Bronchial epithelial cell (primary cell): ENCODE data around the gene JARID2. TPM values are rescaled to one million over a fixed set of nuclear protein-coding genes. Genes with fewer than 3 reads are reported as not detected.

ENCODE experiments used
- DNase-seq: peaks from one replicate; pipeline ENCODE4 v3.0.0-alpha.2; 2010; ENCODE audit warnings: low read depth
- FAIRE-seq: peaks from 2 replicates; lab custom pipeline; 2011; peaks lifted over from hg19 to GRCh38; lab: Jason Lieb, UNC
- H3K27me3 ChIP-seq: 2 replicates; pipeline ENCODE4 v1.5.1; 2011; ENCODE audit warnings: low read length; ENCODE audit not compliant: control insufficient read depth, insufficient read depth
- H3K36me3 ChIP-seq: 2 replicates; pipeline ENCODE4 v1.5.1; 2011; ENCODE audit warnings: low read length; ENCODE audit not compliant: control insufficient read depth, insufficient read depth
- H3K4me3 ChIP-seq: 2 replicates; pipeline ENCODE4 v1.5.1; 2011; ENCODE audit warnings: mild to moderate bottlenecking, low read depth, low read length, control low read depth
- total RNA-seq: library from RNA; depleted of rRNA; stranded (reverse); fragments of >200 nt; gene quantifications from 2 replicates; pipeline ENCODE4 v1.2.1, GENCODE V29; 2014
- TF ChIP-seq, protein P1 (sequence below): IDR thresholded peaks from 2 replicates; pipeline ENCODE4 v1.5.1; 2011; ENCODE audit warnings: mild to moderate bottlenecking, moderate library complexity, low read length, control low read depth, inconsistent platforms; ENCODE audit not compliant: insufficient read depth, severe bottlenecking

JARID2 gene
- total RNA-seq, 1 donor from 2014 or later, result 29.2 TPM

DNA sequence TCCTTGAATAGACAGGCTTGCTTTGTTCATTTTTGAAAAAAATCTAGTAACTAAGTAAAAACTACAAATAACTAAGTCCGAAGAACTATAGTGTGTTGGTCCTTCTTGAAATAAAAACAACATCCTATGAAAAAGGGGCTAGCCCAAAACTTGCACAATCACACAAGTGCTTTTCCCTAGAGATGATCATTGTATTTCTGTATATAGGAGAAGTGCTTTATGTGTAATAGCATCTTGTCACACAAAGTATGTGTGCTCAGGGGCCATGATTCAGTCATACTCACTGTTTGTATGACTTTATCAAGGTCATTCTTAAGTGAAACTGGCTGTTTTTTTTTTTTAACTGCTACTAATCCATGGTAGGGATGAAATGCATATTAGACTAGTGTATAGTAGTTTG lies 237.2 kb downstream of the JARID2 start:
- Histone ChIP-seq H3K4me3 (no peak overlapping the region), H3K36me3 (peaks cover 14% of the 10 kb centered on the region), H3K27me3 (no peaks in the 10 kb centered on the region)
- TF ChIP-seq, protein P1, sequence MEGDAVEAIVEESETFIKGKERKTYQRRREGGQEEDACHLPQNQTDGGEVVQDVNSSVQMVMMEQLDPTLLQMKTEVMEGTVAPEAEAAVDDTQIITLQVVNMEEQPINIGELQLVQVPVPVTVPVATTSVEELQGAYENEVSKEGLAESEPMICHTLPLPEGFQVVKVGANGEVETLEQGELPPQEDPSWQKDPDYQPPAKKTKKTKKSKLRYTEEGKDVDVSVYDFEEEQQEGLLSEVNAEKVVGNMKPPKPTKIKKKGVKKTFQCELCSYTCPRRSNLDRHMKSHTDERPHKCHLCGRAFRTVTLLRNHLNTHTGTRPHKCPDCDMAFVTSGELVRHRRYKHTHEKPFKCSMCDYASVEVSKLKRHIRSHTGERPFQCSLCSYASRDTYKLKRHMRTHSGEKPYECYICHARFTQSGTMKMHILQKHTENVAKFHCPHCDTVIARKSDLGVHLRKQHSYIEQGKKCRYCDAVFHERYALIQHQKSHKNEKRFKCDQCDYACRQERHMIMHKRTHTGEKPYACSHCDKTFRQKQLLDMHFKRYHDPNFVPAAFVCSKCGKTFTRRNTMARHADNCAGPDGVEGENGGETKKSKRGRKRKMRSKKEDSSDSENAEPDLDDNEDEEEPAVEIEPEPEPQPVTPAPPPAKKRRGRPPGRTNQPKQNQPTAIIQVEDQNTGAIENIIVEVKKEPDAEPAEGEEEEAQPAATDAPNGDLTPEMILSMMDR, result no peak
- FAIRE-seq (no peak), DNase-seq (peak; percentile 37)

DNA sequence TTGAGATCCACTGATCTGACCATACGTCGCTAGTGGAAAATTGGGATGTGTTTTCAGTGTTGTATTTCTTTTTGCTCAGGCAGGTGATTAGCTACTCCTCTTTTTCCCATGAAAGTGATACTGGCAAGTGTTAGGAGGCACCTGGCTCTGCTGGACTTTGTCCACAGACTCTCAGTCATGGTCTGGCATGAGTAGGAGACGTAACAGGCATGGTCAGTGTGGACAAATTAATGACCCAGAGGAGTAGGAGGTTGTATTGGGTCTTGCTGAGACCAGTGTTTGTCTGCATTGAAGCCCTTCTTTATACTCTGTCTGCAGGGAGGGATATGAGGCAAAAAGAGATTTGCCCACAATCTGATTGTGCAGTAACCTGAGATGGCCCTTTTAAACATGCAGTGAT lies 238.3 kb downstream of the JARID2 start:
- peaks cover 19% of the 10 kb centered on the region for H3K36me3 ChIP-seq
- no peak overlapping the region for H3K4me3 ChIP-seq
- TF ChIP-seq, protein P1, result no peak
- FAIRE-seq (no peak), DNase-seq (no peak)
- no peaks in the 10 kb centered on the region for H3K27me3 ChIP-seq

DNA sequence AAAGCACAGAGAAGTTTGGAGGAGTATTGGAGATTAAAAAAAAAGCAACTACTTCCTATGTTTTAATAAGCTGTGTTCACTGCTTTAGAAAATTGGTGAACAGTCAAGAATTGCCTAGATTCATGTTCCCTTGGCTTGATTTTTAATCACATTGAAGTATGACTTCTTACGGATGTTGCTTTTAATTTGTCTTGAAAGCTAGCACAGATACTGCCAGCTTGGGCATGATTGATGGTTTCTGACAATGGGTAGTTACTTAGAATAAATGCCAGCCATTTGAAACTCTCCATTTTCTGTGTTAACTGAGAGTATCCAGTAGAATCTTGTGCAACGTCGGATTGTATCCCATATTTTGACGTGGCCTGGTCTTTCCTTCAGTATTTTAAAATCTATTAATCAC lies 239.0 kb downstream of the JARID2 start:
- no peak for FAIRE-seq

DNA sequence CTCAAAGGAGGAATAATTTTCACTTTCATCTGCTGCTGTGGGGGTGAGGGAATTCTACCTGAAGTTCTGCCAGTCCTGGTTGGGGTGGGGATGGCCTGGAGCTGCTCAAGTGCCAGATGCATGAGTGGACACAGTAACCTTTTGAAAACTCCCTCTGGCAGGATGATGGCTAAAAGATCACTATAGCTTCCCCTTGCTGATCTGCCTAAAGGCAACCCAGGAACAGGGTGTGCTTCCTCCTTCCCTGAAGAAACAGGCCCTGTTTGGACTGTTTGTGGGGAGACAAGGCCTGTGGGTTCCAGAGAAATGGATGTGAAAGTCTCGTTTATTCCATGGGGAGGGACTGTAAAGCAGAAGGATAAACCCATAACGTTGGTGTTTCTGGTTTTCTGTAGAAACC lies 240.1 kb downstream of the JARID2 start:
- FAIRE-seq (no peak), DNase-seq (peak; percentile 31)
- no peak overlapping the region for H3K4me3 ChIP-seq
- H3K36me3 ChIP-seq, result peaks cover 19% of the 10 kb centered on the region
- no peaks in the 10 kb centered on the region for H3K27me3 ChIP-seq
- TF ChIP-seq, protein P1, result no peak

More for the DNA sequence above, 239.0 kb downstream of the JARID2 start:
- Histone ChIP-seq H3K27me3 (no peaks in the 10 kb centered on the region), H3K4me3 (no peak overlapping the region), H3K36me3 (peaks cover 19% of the 10 kb centered on the region)
- TF ChIP-seq, protein P1, result no peak
- DNase-seq, result no peak

DNA sequence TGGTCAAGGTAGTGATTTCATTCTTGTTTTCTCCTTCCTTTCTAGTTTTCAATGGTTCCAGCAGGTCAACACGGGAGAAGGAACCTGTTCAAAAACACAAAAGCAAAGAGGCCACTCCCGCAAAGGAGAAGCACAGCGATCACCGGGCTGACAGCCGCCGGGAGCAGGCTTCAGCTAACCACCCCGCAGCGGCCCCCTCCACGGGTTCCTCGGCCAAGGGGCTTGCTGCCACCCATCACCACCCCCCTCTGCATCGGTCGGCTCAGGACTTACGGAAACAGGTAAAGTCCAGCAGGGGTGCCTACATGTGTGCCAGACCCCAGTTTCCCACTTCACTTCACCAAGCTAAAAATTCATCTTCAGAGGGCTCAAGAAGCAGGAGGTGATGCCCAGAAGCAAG lies 241.4 kb downstream of the JARID2 start:
- no peaks in the 10 kb centered on the region for H3K27me3 ChIP-seq
- DNase-seq (no peak), FAIRE-seq (no peak)
- TF ChIP-seq, protein P1, result no peak
- no peak overlapping the region for H3K4me3 ChIP-seq
- H3K36me3 ChIP-seq, result peaks cover 18% of the 10 kb centered on the region

DNA sequence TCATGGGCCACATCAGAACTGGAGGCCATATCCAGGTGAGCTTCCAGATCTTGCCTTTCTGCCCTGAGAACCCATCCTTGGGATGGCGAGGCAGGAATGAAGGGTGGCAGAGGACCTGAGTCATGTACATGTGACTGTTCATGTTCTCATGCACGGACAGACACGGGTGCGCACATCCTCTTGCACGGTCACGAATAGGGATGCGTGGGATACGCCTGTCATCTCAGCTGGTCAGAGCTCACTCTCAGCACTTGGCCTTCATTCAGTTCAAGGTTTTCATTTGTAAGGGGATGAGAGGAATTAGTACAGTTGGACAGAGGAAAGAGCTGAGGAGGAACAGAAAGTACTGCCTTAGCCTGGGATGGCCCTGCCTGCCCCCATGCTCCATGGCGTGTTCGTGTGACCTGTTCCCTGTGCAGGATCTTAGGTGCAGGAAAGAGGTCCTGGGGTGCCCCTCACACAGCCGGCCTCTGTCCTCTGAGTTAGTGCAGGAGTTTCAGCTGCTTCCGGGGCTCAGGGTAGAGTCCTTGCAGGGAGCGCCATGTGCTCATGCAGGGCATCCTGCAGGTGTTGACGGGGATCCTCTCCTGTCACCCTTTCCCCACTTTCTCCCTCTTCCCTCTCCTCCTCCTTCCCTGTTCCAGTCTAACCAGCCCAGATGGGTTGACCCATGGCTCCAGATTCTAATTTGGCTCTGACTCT lies 243.5 kb downstream of the JARID2 start:
- no peaks in the 10 kb centered on the region for H3K27me3 ChIP-seq
- FAIRE-seq (peak; percentile 18), DNase-seq (no peak)
- no peak overlapping the region for H3K4me3 ChIP-seq
- peaks cover 20% of the 10 kb centered on the region for H3K36me3 ChIP-seq
- TF ChIP-seq, protein P1, result no peak
